CD14-positive monocyte (primary cell): Measurements from ENCODE around the gene SETBP1. TPM values are rescaled to one million over a fixed set of nuclear protein-coding genes. Genes with fewer than 3 reads are reported as not detected.

Experiments
- DNase-seq, 3 donors: peaks; one replicate each; pipeline ENCODE4 v3.0.0-alpha.2; 2011 to 2022
- H2AFZ ChIP-seq: 2 replicates; pipeline ENCODE4 v1.6.0; 2012; ENCODE audit warnings: mild to moderate bottlenecking, low read depth, low read length, inconsistent platforms; ENCODE audit not compliant: insufficient read depth, poor library complexity, severe bottlenecking
- H3K27ac ChIP-seq, 2 donors: 1 replicate in 1 of 2; 2 replicates in 1 of 2; pipeline ENCODE4 v1.5.1; 2012 to 2013; ENCODE audit warnings: low read length in 2 of 2, control low read depth in 1 of 2, inconsistent platforms in 1 of 2, low read depth in 1 of 2, mild to moderate bottlenecking in 1 of 2
- H3K27me3 ChIP-seq, 2 donors: one replicate each; pipeline versions ENCODE4 v1.6.0 to v1.6.1; 2011 to 2013; ENCODE audit warnings: low read length in 2 of 2; ENCODE audit not compliant: control insufficient read depth in 2 of 2, insufficient read depth in 2 of 2
- H3K36me3 ChIP-seq, 2 donors: replicated peaks in 1 of 2; 1 replicate in 1 of 2; 2 replicates in 1 of 2; pipeline versions ENCODE4 v1.5.1 to v1.6.1; 2012 to 2013; ENCODE audit warnings: low read length in 2 of 2, control low read depth in 1 of 2, inconsistent platforms in 1 of 2, mild to moderate bottlenecking in 1 of 2; ENCODE audit not compliant: insufficient read depth in 2 of 2, control insufficient read depth in 1 of 2
- H3K4me1 ChIP-seq, 2 donors: 1 replicate in 1 of 2; 2 replicates in 1 of 2; pipeline versions ENCODE4 v1.5.1 to v1.6.1; 2012 to 2013; ENCODE audit warnings: low read length in 2 of 2, control low read depth in 1 of 2, inconsistent platforms in 1 of 2, mild to moderate bottlenecking in 1 of 2, moderate library complexity in 1 of 2; ENCODE audit not compliant: insufficient read depth in 2 of 2, control insufficient read depth in 1 of 2
- H3K4me2 ChIP-seq: replicated peaks from 2 replicates; pipeline ENCODE3; 2012; ENCODE audit warnings: low read length, moderate library complexity, mild to moderate bottlenecking; ENCODE audit not compliant: poor library complexity, severe bottlenecking; ENCODE audit errors: extremely low read depth
- H3K4me3 ChIP-seq, 3 experiments: fragments of 200-600 bp in 1 of 3; sonication (generic) in 1 of 3; replicated peaks in 1 of 3; 1 replicate in 2 of 3; 2 replicates in 1 of 3; pipeline ENCODE4 v1.5.1; 2011 to 2013; ENCODE audit warnings: low read length in 3 of 3, mild to moderate bottlenecking in 3 of 3, control low read depth in 2 of 3, low read depth in 2 of 3, inconsistent platforms in 1 of 3, moderate library complexity in 1 of 3
- H3K79me2 ChIP-seq: 2 replicates; pipeline ENCODE4 v1.6.0; 2012; ENCODE audit warnings: mild to moderate bottlenecking, control low read depth, inconsistent platforms, low read length, moderate library complexity; ENCODE audit not compliant: insufficient read depth
- H3K9ac ChIP-seq: 2 replicates; pipeline ENCODE4 v1.6.0; 2017; ENCODE audit warnings: low read length, mild to moderate bottlenecking; ENCODE audit not compliant: insufficient read depth, poor library complexity, severe bottlenecking
- H3K9me3 ChIP-seq, 2 donors: replicated peaks in 1 of 2; 1 replicate in 1 of 2; 2 replicates in 1 of 2; pipeline versions ENCODE4 v1.5.1 to v1.6.1; 2012 to 2013; ENCODE audit warnings: low read length in 2 of 2, control low read depth in 1 of 2; ENCODE audit not compliant: control insufficient read depth in 1 of 2, insufficient read depth in 1 of 2
- H4K20me1 ChIP-seq: 2 replicates; pipeline ENCODE4 v1.6.0; 2012; ENCODE audit warnings: mild to moderate bottlenecking, low read length, control low read depth, moderate library complexity; ENCODE audit not compliant: insufficient read depth
- H3K27ac Mint-ChIP-seq, 7 donors: one replicate each; pipeline ENCODE4 v1.8.0; 2020; ENCODE audit warnings: mild to moderate bottlenecking in 7 of 7, mixed read lengths in 7 of 7, moderate library complexity in 6 of 7, inconsistent platforms in 2 of 7
- H3K27me3 Mint-ChIP-seq, 3 donors: one replicate each; pipeline ENCODE4 v1.8.0; 2021 to 2022; ENCODE audit warnings: low read depth in 3 of 3, mild to moderate bottlenecking in 3 of 3, mixed read lengths in 3 of 3, moderate library complexity in 3 of 3, inconsistent platforms in 1 of 3
- H3K36me3 Mint-ChIP-seq, 2 donors: one replicate each; pipeline ENCODE4 v1.8.0; 2020; ENCODE audit warnings: mixed read lengths in 2 of 2, inconsistent platforms in 1 of 2, mild to moderate bottlenecking in 1 of 2
- H3K4me1 Mint-ChIP-seq: one replicate; pipeline ENCODE4 v1.8.0; 2020; ENCODE audit warnings: mild to moderate bottlenecking, mixed read lengths
- H3K4me3 Mint-ChIP-seq, 2 donors: one replicate each; pipeline ENCODE4 v1.8.0; 2020; ENCODE audit warnings: mild to moderate bottlenecking in 2 of 2, mixed read lengths in 2 of 2, moderate library complexity in 1 of 2
- H3K9me3 Mint-ChIP-seq, 7 donors: one replicate each; pipeline ENCODE4 v1.8.0; 2020 to 2022; ENCODE audit warnings: mixed read lengths in 7 of 7, mild to moderate bottlenecking in 6 of 7, moderate library complexity in 6 of 7, inconsistent platforms in 2 of 7
- CTCF ChIP-seq: fragments of 200-600 bp; IDR thresholded peaks from one replicate; pipeline ENCODE4 v1.8.0; 2022; ENCODE audit warnings: antibody characterized with exemption, mild to moderate bottlenecking
- WGBS: methylation state at CpG from one replicate; pipeline ENCODE4 v1.1.5; 2013; ENCODE audit warnings: missing lambda C conversion rate; ENCODE audit not compliant: insufficient coverage; 5-methylcytosine and 5-hydroxymethylcytosine counted together
- intact Hi-C, 2 donors: fragments of 100-400 bp; cut with micrococcal nuclease; formaldehyde crosslinking; loops; one replicate each; pipeline versions ENCODE4 v1.15.0 to v1.15.1; 2023
- polyA plus RNA-seq, 3 donors: library from polyadenylated mRNA; depleted of rRNA in 1 of 3; unstranded in 2 of 3; stranded (reverse) in 1 of 3; fragments of 300-500 nt in 2 of 3; fragments of >200 nt in 1 of 3; fragmentation: Illumina TruSeq in 2 of 3; gene quantifications; 1 replicate in 2 of 3; 2 replicates in 1 of 3; pipeline ENCODE4 v1.2.3, GENCODE V29; 2012 to 2021

Gene SETBP1
- polyA plus RNA-seq, 3 donors: 0.01 to 1.2 TPM; not detected in 1

- WGBS: 92% methylated on average over 2 of the region's 3 CpGs
- Histone ChIP-seq H3K4me3 (no peak overlapping the region), H3K79me2 (no peaks in the 10 kb centered on the region), H3K9ac (no peak overlapping the region), H3K36me3 (no peaks in the 10 kb centered on the region), H4K20me1 (no peaks in the 10 kb centered on the region), H3K27me3 (no peaks in the 10 kb centered on the region), H3K4me2 (no peak overlapping the region), H3K4me1 (no peaks in the 10 kb centered on the region), H3K27ac (no peak overlapping the region), H2AFZ (no peak overlapping the region), H3K9me3 (no peaks in the 10 kb centered on the region)
- Mint-ChIP-seq H3K4me3 (no peak overlapping the region), H3K36me3 (no peaks in the 10 kb centered on the region), H3K9me3 (peaks cover 0 to 2% (median 0%) of the 10 kb centered on the region in 7 donors), H3K27ac (no peak overlapping the region), H3K4me1 (peaks cover 6% of the 10 kb centered on the region), H3K27me3 (peaks cover 0 to 2% (median 2%) of the 10 kb centered on the region in 3 donors)
- intact Hi-C loops: no loop called here
- DNase-seq: no peak
- TF ChIP-seq CTCF: no peak
Observed at GRCh38 chr18:44961288-44961995, 280.8 kb downstream of the SETBP1 start.

- Mint-ChIP-seq H3K4me1 (peaks cover 5% of the 10 kb centered on the region), H3K27ac (no peak overlapping the region), H3K4me3 (no peak overlapping the region), H3K9me3 (peaks cover 0 to 2% (median 0%) of the 10 kb centered on the region in 7 donors), H3K36me3 (no peaks in the 10 kb centered on the region), H3K27me3 (no peaks in the 10 kb centered on the region)
- Histone ChIP-seq H3K9ac (no peak overlapping the region), H2AFZ (no peak overlapping the region), H3K79me2 (no peaks in the 10 kb centered on the region), H3K27ac (no peak overlapping the region), H3K9me3 (no peaks in the 10 kb centered on the region), H3K4me3 (no peak overlapping the region), H3K27me3 (no peaks in the 10 kb centered on the region), H3K4me2 (no peak overlapping the region), H3K4me1 (no peaks in the 10 kb centered on the region), H3K36me3 (no peaks in the 10 kb centered on the region), H4K20me1 (no peaks in the 10 kb centered on the region)
- intact Hi-C loops: no loop called here
- DNase-seq: no peak
- TF ChIP-seq CTCF: no peak
- 100% methylated on average over 1 of the region's 1 CpG for WGBS
Observed at GRCh38 chr18:44967599-44967998, 286.9 kb downstream of the SETBP1 start.
